OCI-LY7 (cell line): ENCODE data around the gene SMNDC1.

Experiments used
- EZH2phosphoT487 ChIP-seq: fragments of 200-600 bp; sonication (generic); IDR thresholded peaks from 2 replicates; pipeline ENCODE4 v1.6.1; 2018; ENCODE audit warnings: low read depth, borderline replicate concordance, mild to moderate bottlenecking, mixed run types, antibody characterized with exemption, low read length, moderate library complexity, mixed read lengths
- TF ChIP-seq, protein P1 (sequence below): fragments of 200-600 bp; sonication (generic); conservative IDR thresholded peaks from 2 replicates; pipeline ENCODE4 v1.5.1; 2014; ENCODE audit warnings: mild to moderate bottlenecking, antibody characterized with exemption, low read length, moderate library complexity, mixed read lengths

DNA sequence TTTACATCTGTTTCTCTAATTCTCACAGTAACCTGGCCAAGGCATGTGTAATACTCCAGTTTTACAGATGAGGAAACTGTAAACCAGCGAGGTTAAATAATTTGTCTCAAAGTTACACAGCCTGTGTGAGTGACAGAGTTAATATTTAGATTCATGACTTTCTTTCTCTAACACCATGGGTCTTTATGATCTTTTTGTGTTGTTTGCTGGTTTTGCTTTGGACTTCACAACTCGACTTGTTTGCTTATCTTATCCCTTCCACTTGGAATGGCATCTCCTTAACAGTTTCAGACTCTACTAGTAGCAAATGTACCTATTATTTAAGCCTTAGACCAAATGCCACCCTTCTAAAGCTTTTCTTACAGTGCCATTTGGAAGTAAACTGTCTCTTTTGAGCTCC, 62.9 kb downstream of the SMNDC1 start:
- TF ChIP-seq, protein P1, sequence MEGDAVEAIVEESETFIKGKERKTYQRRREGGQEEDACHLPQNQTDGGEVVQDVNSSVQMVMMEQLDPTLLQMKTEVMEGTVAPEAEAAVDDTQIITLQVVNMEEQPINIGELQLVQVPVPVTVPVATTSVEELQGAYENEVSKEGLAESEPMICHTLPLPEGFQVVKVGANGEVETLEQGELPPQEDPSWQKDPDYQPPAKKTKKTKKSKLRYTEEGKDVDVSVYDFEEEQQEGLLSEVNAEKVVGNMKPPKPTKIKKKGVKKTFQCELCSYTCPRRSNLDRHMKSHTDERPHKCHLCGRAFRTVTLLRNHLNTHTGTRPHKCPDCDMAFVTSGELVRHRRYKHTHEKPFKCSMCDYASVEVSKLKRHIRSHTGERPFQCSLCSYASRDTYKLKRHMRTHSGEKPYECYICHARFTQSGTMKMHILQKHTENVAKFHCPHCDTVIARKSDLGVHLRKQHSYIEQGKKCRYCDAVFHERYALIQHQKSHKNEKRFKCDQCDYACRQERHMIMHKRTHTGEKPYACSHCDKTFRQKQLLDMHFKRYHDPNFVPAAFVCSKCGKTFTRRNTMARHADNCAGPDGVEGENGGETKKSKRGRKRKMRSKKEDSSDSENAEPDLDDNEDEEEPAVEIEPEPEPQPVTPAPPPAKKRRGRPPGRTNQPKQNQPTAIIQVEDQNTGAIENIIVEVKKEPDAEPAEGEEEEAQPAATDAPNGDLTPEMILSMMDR, result no peak
- no peak for TF ChIP-seq EZH2phosphoT487
